GM23338 (cell line): ENCODE data around the gene SPANXD. TPM values are rescaled to one million over a fixed set of nuclear protein-coding genes. Genes with fewer than 3 reads are reported as not detected.

Experiments
- ATAC-seq: fragments of 200-7000 bp; cut with Tn5 transposase; 3 replicates; pipeline ENCODE4 v1.9.1; 2020
- DNase-seq: peaks from one replicate; pipeline ENCODE4 v3.0.0-alpha.2; 2015; ENCODE audit warnings: low spot score
- H2AFZ ChIP-seq: fragments of 200-600 bp; sonication (generic); 2 replicates; pipeline ENCODE4 v1.8.0; 2016; ENCODE audit warnings: antibody characterized with exemption, mild to moderate bottlenecking, moderate library complexity
- H3F3A ChIP-seq: fragments of 200-600 bp; sonication (generic); replicated peaks from 2 replicates; pipeline ENCODE4 v1.8.0; 2017; ENCODE audit warnings: antibody characterized with exemption, mixed run types, low read depth
- H3K27ac ChIP-seq: fragments of 200-600 bp; sonication (generic); 2 replicates; pipeline ENCODE4 v1.6.1; 2016; ENCODE audit warnings: low read depth
- H3K27me3 ChIP-seq: fragments of 200-600 bp; sonication (generic); 2 replicates; pipeline ENCODE4 v1.8.0; 2016; ENCODE audit warnings: mild to moderate bottlenecking, mixed run types, moderate library complexity; ENCODE audit not compliant: insufficient read depth
- H3K36me3 ChIP-seq: fragments of 200-600 bp; sonication (generic); 2 replicates; pipeline ENCODE4 v1.8.0; 2016; ENCODE audit warnings: mild to moderate bottlenecking; ENCODE audit not compliant: insufficient read depth
- H3K4me1 ChIP-seq: fragments of 200-600 bp; sonication (generic); 2 replicates; pipeline ENCODE4 v1.8.0; 2016; ENCODE audit warnings: mild to moderate bottlenecking, moderate library complexity; ENCODE audit not compliant: insufficient read depth
- H3K4me2 ChIP-seq: fragments of 200-600 bp; sonication (generic); 2 replicates; pipeline ENCODE4 v1.7.1; 2017; ENCODE audit warnings: mixed run types
- H3K4me3 ChIP-seq: fragments of 200-600 bp; sonication (generic); 2 replicates; pipeline ENCODE4 v1.6.1; 2016; ENCODE audit warnings: mixed run types
- H3K79me2 ChIP-seq: fragments of 200-600 bp; sonication (generic); replicated peaks from 2 replicates; pipeline ENCODE4 v1.8.0; 2017; ENCODE audit warnings: mild to moderate bottlenecking; ENCODE audit not compliant: insufficient read depth
- H3K9me2 ChIP-seq: fragments of 200-600 bp; sonication (generic); 2 replicates; pipeline ENCODE4 v1.8.0; 2017; ENCODE audit not compliant: insufficient read depth
- H4K20me1 ChIP-seq: fragments of 200-600 bp; sonication (generic); replicated peaks from 2 replicates; pipeline ENCODE4 v1.8.0; 2017; ENCODE audit warnings: mild to moderate bottlenecking; ENCODE audit not compliant: insufficient read depth
- H3K27ac Mint-ChIP-seq: 2 replicates; pipeline ENCODE4 v1.8.0; 2020; ENCODE audit warnings: inconsistent platforms, mild to moderate bottlenecking, moderate library complexity, mixed read lengths
- H3K27me3 Mint-ChIP-seq: 3 replicates; pipeline ENCODE4 v1.8.0; 2022; ENCODE audit warnings: low read depth, mild to moderate bottlenecking, moderate library complexity, mixed read lengths, inconsistent platforms; ENCODE audit not compliant: insufficient read depth, poor library complexity
- H3K36me3 Mint-ChIP-seq: 3 replicates; pipeline ENCODE4 v1.8.0; 2021; ENCODE audit warnings: low read depth, mild to moderate bottlenecking, inconsistent platforms, moderate library complexity, mixed read lengths
- H3K4me1 Mint-ChIP-seq: 3 replicates; pipeline ENCODE4 v1.8.0; 2020; ENCODE audit warnings: mild to moderate bottlenecking, inconsistent platforms, mixed read lengths
- H3K4me3 Mint-ChIP-seq: 3 replicates; pipeline ENCODE4 v1.8.0; 2021; ENCODE audit warnings: moderate library complexity, mild to moderate bottlenecking, inconsistent platforms, mixed read lengths
- H3K9me3 Mint-ChIP-seq: 3 replicates; pipeline ENCODE4 v1.8.0; 2020; ENCODE audit warnings: moderate library complexity, mild to moderate bottlenecking, inconsistent platforms, mixed read lengths
- CREB1 ChIP-seq: fragments of 250-450 bp; sonication (Bioruptor Pico); IDR thresholded peaks from 2 replicates; pipeline ENCODE4 v1.5.0; 2020; ENCODE audit warnings: low read depth, mild to moderate bottlenecking, moderate library complexity
- CTCF ChIP-seq, 2 experiments: fragments of 200-600 bp in 1 of 2; sonication (generic) in 1 of 2; conservative IDR thresholded peaks; 2 replicates each; pipeline versions ENCODE4 v1.5.1 to v1.6.1; 2016 to 2017; ENCODE audit warnings: antibody characterized with exemption in 2 of 2, low read depth in 2 of 2, mild to moderate bottlenecking in 2 of 2, moderate library complexity in 1 of 2
- ETS1 ChIP-seq: IDR thresholded peaks from 2 replicates; pipeline ENCODE4 v1.6.1; 2016; ENCODE audit warnings: antibody characterized with exemption
- EZH2 ChIP-seq: fragments of 200-600 bp; sonication (generic); IDR thresholded peaks from one replicate; pipeline ENCODE4 v1.8.0; 2017; ENCODE audit warnings: antibody characterized with exemption, mild to moderate bottlenecking, low read depth; ENCODE audit not compliant: unreplicated experiment
- EZH2phosphoT487 ChIP-seq: fragments of 200-600 bp; sonication (generic); IDR thresholded peaks from one replicate; pipeline ENCODE4 v1.8.1; 2018; ENCODE audit warnings: antibody characterized with exemption; ENCODE audit not compliant: unreplicated experiment
- JUNB ChIP-seq: IDR thresholded peaks from one replicate; pipeline ENCODE4 v1.6.1; 2016; ENCODE audit warnings: antibody characterized with exemption; ENCODE audit not compliant: unreplicated experiment
- NANOG ChIP-seq: IDR thresholded peaks from 2 replicates; pipeline ENCODE4 v1.6.1; 2016; ENCODE audit warnings: antibody characterized with exemption, borderline replicate concordance
- POLR2AphosphoS5 ChIP-seq: IDR thresholded peaks from 2 replicates; pipeline ENCODE4 v1.6.1; 2016; ENCODE audit warnings: antibody characterized with exemption, low read depth
- REST ChIP-seq: IDR thresholded peaks from one replicate; pipeline ENCODE4 v1.6.1; 2018; ENCODE audit warnings: antibody characterized with exemption; ENCODE audit not compliant: unreplicated experiment
- STAT1 ChIP-seq: IDR thresholded peaks from one replicate; pipeline ENCODE4 v1.6.1; 2016; ENCODE audit warnings: antibody characterized with exemption; ENCODE audit not compliant: unreplicated experiment
- ZNF114 ChIP-seq: fragments of 250-450 bp; sonication (Bioruptor Pico); IDR thresholded peaks from 2 replicates; pipeline ENCODE4 v1.5.0; 2020; ENCODE audit warnings: mild to moderate bottlenecking, moderate library complexity
- ZNF331 ChIP-seq: fragments of 250-450 bp; sonication (Bioruptor Pico); IDR thresholded peaks from 2 replicates; pipeline ENCODE4 v1.5.0; 2020; ENCODE audit warnings: low read depth, mild to moderate bottlenecking, moderate library complexity
- ZNF462 ChIP-seq: fragments of 250-450 bp; sonication (Bioruptor Pico); IDR thresholded peaks from 2 replicates; pipeline ENCODE4 v1.5.0; 2020; ENCODE audit warnings: mild to moderate bottlenecking, moderate library complexity
- polyA plus RNA-seq: library from polyadenylated mRNA; unstranded; fragments of >200 nt; fragmentation: Nextera tagmentation; extraction: Ambion mirVana; gene quantifications from 2 replicates; pipeline ENCODE4 v1.2.1, GENCODE V29; 2016
- total RNA-seq: library from RNA; depleted of rRNA; stranded (reverse); fragments of >200 nt; shearing (Covaris generic); gene quantifications from 2 replicates; pipeline ENCODE4 v1.2.3, GENCODE V29; 2014

SPANXD gene
- total and polyA plus RNA-seq, 2 experiments from 2014 or later, result not detected

DNA sequence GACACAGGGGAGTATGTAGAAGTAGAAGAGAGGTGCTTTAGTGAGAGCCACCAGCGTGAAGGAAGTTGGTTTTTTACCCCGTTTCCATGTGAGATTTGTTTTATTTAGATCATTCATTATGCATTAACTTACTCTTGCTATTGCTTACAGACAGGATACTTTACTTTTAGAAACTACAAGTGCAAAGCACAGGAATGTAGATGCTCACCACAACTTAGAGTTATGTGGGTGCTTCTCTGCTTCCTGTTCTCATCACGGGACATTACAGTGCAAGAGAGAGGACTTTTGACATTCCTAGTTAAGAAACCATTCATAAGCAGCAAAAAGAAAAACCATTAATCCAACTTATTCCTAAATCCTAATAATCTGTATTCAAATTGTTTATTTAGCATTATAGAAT is 25.6 kb upstream of the SPANXD start:
- Histone ChIP-seq H4K20me1 (no peaks in the 10 kb centered on the region), H3K36me3 (no peaks in the 10 kb centered on the region), H3K4me1 (no peaks in the 10 kb centered on the region), H2AFZ (no peak overlapping the region), H3K4me3 (no peak overlapping the region), H3K79me2 (no peaks in the 10 kb centered on the region), H3F3A (no peaks in the 10 kb centered on the region), H3K9me2 (no peaks in the 10 kb centered on the region), H3K27ac (no peak overlapping the region), H3K27me3 (no peaks in the 10 kb centered on the region), H3K4me2 (no peak overlapping the region)
- Mint-ChIP-seq H3K4me1 (no peaks in the 10 kb centered on the region), H3K4me3 (no peak overlapping the region), H3K27ac (no peak overlapping the region), H3K36me3 (no peaks in the 10 kb centered on the region), H3K27me3 (no peaks in the 10 kb centered on the region), H3K9me3 (peaks cover 4% of the 10 kb centered on the region; the same call in 2 of the 3 replicates)
- TF ChIP-seq ETS1, result no peak
- no peak for TF ChIP-seq POLR2AphosphoS5
- TF ChIP-seq ZNF114 (CRISPR knock-in tag), result no peak
- no peak for TF ChIP-seq JUNB
- TF ChIP-seq REST, result no peak
- no peak for TF ChIP-seq ZNF462 (CRISPR knock-in tag)
- no peak for TF ChIP-seq CTCF (conservative IDR thresholded peaks at IDR 0.05; ENCODE audit: low read depth in 2 of 2)
- TF ChIP-seq EZH2phosphoT487, result no peak
- TF ChIP-seq NANOG, result no peak
- no peak for TF ChIP-seq STAT1
- TF ChIP-seq ZNF331 (CRISPR knock-in tag), result no peak
- TF ChIP-seq EZH2, result no peak
- no peak for TF ChIP-seq CREB1
- no peak for ATAC-seq
- no peak for DNase-seq
